Endothelial cell (in vitro differentiated cells): ENCODE measurements around the gene CD59. TPM values are rescaled to one million over a fixed set of nuclear protein-coding genes. Genes with fewer than 3 reads are reported as not detected.

Source experiments
- DNase-seq: peaks from one replicate; pipeline ENCODE4 v3.0.0; 2021; ENCODE audit warnings: low spot score
- H3K27ac Mint-ChIP-seq: one replicate; pipeline ENCODE4 v1.8.0; 2021; ENCODE audit warnings: mixed read lengths, inconsistent platforms; ENCODE audit not compliant: unreplicated experiment
- H3K27me3 Mint-ChIP-seq: one replicate; pipeline ENCODE4 v1.8.0; 2021; ENCODE audit warnings: mild to moderate bottlenecking, moderate library complexity, mixed read lengths, inconsistent platforms; ENCODE audit not compliant: unreplicated experiment
- H3K36me3 Mint-ChIP-seq: one replicate; pipeline ENCODE4 v1.8.0; 2021; ENCODE audit warnings: mild to moderate bottlenecking, low read depth, mixed read lengths, inconsistent platforms; ENCODE audit not compliant: unreplicated experiment
- H3K4me1 Mint-ChIP-seq: one replicate; pipeline ENCODE4 v1.8.0; 2021; ENCODE audit warnings: mild to moderate bottlenecking, mixed read lengths, inconsistent platforms; ENCODE audit not compliant: unreplicated experiment
- H3K4me3 Mint-ChIP-seq: one replicate; pipeline ENCODE4 v1.8.0; 2021; ENCODE audit warnings: mild to moderate bottlenecking, mixed read lengths, inconsistent platforms; ENCODE audit not compliant: unreplicated experiment
- H3K9me3 Mint-ChIP-seq: one replicate; pipeline ENCODE4 v1.8.0; 2021; ENCODE audit warnings: mixed read lengths, inconsistent platforms; ENCODE audit not compliant: unreplicated experiment
- total RNA-seq: library from RNA; stranded (reverse); fragmentation: NEBNext Ultra II Directional; extraction: Animal tissue kit (Norgen Biotek cat#: 25700); gene quantifications from one replicate; pipeline ENCODE4 v1.2.1, GENCODE V29; 2021; ENCODE audit not compliant: unreplicated experiment
- TF ChIP-seq, protein P1 (sequence below): fragments of 200-600 bp; sonication (generic); IDR thresholded peaks from one replicate; pipeline ENCODE4 v1.5.0; 2021; ENCODE audit warnings: antibody characterized with exemption; ENCODE audit not compliant: unreplicated experiment

The CD59 gene
- total RNA-seq, 1 donor from 2014 or later = 101 TPM

DNA sequence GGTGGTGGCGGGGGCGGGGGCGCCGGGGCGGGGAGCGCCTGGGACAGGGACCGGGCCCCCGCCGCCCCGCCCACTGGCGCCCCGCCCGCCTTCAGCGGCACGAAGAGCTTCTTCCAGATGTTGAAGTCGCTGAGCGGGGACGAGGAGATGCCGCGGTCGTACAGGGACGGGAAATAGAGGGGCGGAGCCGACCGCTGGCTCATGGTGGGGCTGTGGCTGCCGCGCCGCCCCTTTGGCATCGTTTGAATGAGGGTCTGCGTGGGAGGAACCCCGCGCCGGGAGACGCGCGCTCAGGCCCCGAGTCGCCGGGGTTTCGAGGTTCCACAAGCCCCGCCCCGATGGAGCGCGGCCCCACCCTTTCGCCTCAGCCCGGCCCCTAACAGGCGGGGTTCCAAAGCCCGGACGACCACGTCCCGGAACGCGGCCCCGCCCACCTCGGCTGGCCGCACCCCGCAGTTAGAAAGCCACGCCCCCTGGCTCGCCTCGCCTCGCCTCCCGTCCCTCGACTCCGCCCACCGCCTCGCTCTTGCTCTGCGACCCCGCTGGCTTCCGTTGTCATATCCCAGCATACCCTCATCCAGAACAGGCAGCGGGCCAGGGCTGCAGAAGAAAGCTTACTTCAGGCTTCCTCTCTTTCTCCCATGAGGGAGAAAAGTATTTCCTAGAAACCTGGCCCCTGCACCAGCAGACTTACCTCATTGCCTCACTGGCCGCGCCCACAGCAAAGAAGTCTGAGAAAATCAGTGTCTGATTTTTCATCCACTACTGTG is 35.5 kb downstream of the CD59 start, which contains the start of gene C11orf91:
TSS of gene C11orf91 (minus strand) at position 325 of the 770 bp plus-strand sequence. CDS start at position 239, 86 bp downstream.
- TF ChIP-seq, protein P1, sequence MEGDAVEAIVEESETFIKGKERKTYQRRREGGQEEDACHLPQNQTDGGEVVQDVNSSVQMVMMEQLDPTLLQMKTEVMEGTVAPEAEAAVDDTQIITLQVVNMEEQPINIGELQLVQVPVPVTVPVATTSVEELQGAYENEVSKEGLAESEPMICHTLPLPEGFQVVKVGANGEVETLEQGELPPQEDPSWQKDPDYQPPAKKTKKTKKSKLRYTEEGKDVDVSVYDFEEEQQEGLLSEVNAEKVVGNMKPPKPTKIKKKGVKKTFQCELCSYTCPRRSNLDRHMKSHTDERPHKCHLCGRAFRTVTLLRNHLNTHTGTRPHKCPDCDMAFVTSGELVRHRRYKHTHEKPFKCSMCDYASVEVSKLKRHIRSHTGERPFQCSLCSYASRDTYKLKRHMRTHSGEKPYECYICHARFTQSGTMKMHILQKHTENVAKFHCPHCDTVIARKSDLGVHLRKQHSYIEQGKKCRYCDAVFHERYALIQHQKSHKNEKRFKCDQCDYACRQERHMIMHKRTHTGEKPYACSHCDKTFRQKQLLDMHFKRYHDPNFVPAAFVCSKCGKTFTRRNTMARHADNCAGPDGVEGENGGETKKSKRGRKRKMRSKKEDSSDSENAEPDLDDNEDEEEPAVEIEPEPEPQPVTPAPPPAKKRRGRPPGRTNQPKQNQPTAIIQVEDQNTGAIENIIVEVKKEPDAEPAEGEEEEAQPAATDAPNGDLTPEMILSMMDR = no peak
- DNase-seq = peak; percentile 99
- H3K4me1 Mint-ChIP-seq = peaks cover 13% of the 10 kb centered on the region

DNA sequence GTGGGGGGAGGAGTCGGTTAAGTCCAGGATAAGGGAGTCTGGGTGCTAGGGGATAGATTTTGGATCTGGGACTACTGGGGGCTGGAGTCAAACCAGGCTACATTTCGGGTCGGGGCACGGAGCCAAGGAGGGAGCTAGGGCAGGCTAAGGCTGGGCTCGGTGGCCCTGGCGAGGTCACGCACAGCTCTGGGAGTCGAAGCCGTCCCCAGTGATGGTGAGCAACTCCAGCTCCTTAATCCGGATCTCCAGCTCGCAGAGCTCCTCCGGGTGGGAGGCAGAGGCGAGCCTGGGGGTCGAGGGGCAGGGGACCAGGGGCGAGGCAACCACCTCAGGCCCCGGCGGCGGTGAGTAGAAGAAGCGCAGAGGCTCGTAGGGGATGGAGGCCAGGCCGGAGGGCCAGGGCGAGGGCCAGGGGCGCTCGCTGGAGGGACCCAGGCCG is 36.1 kb downstream of the CD59 start:
- Mint-ChIP-seq H3K27ac (peak overlapping the region; percentile 52), H3K4me3 (peak overlapping the region; percentile 88), H3K36me3 (no peaks in the 10 kb centered on the region), H3K4me1 (peaks cover 13% of the 10 kb centered on the region), H3K27me3 (peaks cover 16% of the 10 kb centered on the region), H3K9me3 (no peaks in the 10 kb centered on the region)
- TF ChIP-seq, protein P1 = no peak
- no peak for DNase-seq

More for the DNA sequence above, 35.5 kb downstream of the CD59 start, which contains the start of gene C11orf91:
- Mint-ChIP-seq H3K4me3 (peak within 1 kb of the TSS; percentile 88), H3K27me3 (peaks cover 15% of the 10 kb centered on the region), H3K9me3 (no peaks in the 10 kb centered on the region), H3K36me3 (no peaks in the 10 kb centered on the region), H3K27ac (peak within 1 kb of the TSS; percentile 64)

DNA sequence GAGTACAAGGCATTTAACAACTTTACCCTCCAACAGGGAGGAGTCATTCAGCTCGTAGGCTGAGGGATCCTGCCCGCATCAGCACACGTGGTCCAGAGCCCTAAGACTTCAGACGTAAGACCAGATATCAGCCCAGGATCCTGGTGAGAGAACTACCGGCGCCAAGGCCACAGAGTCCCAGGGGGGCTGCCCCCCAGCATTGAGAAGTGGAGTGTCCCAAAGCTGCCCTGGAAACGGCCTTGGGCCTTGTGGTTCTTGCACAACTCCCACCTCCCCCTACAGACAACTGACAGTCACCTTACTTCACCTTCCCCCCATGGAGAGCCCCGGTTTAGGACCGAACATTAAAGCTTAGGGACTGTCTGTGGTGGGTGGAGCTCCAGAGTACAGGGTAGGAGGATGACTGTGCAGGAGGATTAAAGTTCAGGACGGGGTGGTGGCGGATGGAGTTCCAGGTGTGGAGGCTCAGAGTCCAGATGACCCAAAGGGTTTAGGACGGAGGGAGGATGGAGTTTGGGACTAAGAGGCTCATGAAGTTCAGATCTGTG is 36.6 kb downstream of the CD59 start:
- peak overlapping the region; percentile 52 for H3K27ac Mint-ChIP-seq

DNA sequence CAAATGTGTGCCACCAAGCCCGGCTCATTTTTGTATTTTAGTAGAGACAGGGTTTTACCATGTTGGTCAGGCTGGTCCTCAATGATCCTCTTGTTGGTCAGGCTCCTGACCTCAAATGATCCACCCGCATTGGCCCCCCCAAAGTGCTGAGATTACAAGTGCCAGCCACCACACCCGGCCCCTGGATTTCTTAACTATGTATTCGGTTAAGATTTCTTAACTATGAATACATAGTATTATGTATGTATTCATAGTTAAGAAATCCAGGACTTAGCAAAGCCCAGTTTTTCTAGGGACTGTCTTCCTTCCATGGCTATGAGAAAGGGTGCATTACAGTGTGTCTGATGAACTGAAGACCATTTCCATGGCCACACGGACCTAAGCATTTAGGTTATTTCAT is 37.3 kb downstream of the CD59 start:
- TF ChIP-seq, protein P1 = no peak
- H3K27ac Mint-ChIP-seq = no peak overlapping the region
- no peaks in the 10 kb centered on the region for H3K9me3 Mint-ChIP-seq
- H3K27me3 Mint-ChIP-seq = peaks cover 14% of the 10 kb centered on the region
- H3K4me3 Mint-ChIP-seq = no peak overlapping the region
- no peak for DNase-seq
- no peaks in the 10 kb centered on the region for H3K36me3 Mint-ChIP-seq
- H3K4me1 Mint-ChIP-seq = peaks cover 13% of the 10 kb centered on the region

More for the DNA sequence above, 36.6 kb downstream of the CD59 start:
- Mint-ChIP-seq H3K36me3 (no peaks in the 10 kb centered on the region), H3K9me3 (no peaks in the 10 kb centered on the region), H3K4me3 (peak overlapping the region; percentile 88), H3K27me3 (peaks cover 16% of the 10 kb centered on the region), H3K4me1 (peaks cover 13% of the 10 kb centered on the region)
- TF ChIP-seq, protein P1 = no peak
- no peak for DNase-seq

DNA sequence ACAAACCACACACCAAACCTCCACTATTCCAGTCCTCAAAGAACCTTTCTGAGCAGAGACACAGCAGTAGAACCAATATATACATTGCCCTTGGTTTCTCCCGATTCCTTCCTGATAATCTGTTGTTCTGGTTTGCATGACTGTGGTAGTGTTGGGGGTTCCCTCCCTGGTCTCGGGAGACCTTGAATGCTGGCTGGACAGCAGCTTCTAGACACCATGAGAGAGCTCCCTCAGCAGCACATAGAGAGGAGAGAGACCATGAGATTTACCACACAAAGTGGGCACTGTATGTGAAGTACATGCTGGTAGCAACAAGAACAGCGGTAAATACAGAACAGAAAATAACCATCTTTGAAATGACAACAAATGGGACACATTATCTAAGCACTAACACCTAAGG is 38.2 kb downstream of the CD59 start:
- Mint-ChIP-seq H3K4me1 (peaks cover 13% of the 10 kb centered on the region), H3K27me3 (peaks cover 14% of the 10 kb centered on the region), H3K27ac (no peak overlapping the region), H3K36me3 (no peaks in the 10 kb centered on the region), H3K9me3 (no peaks in the 10 kb centered on the region), H3K4me3 (peak overlapping the region; percentile 28)
- TF ChIP-seq, protein P1 = no peak
- DNase-seq = no peak
